SJCRH30 (cell line): ENCODE measurements around the gene MPZ. TPM values are rescaled to one million over a fixed set of nuclear protein-coding genes. Genes with fewer than 3 reads are reported as not detected.
"Not testable (repeated sequence)": the region's sequence is repeated elsewhere in the genome, so short reads cannot be mapped to it uniquely, and the experiment has no call there.

Experiments used
- DNase-seq, 2 experiments: peaks; one replicate each; pipeline ENCODE4 v3.0.0-alpha.2; 2015 to 2020
- H3K27ac ChIP-seq: fragments of 250-450 bp; sonication (Bioruptor Pico); 2 replicates; pipeline ENCODE4 v1.5.1; 2020; ENCODE audit warnings: mild to moderate bottlenecking, moderate library complexity
- H3K27me3 ChIP-seq: fragments of 250-450 bp; sonication (Bioruptor Pico); 2 replicates; pipeline ENCODE4 v1.5.1; 2020; ENCODE audit warnings: mild to moderate bottlenecking, moderate library complexity
- H3K36me3 ChIP-seq: fragments of 250-450 bp; sonication (Bioruptor Pico); 2 replicates; pipeline ENCODE4 v1.5.1; 2020; ENCODE audit warnings: mild to moderate bottlenecking, moderate library complexity
- H3K4me1 ChIP-seq: fragments of 250-450 bp; sonication (Bioruptor Pico); 2 replicates; pipeline ENCODE4 v1.5.1; 2020; ENCODE audit warnings: mild to moderate bottlenecking, moderate library complexity
- H3K4me3 ChIP-seq: fragments of 250-450 bp; sonication (Bioruptor Pico); 2 replicates; pipeline ENCODE4 v1.5.1; 2020; ENCODE audit warnings: mild to moderate bottlenecking, moderate library complexity
- H3K9me3 ChIP-seq: fragments of 250-450 bp; sonication (Bioruptor Pico); replicated peaks from 2 replicates; pipeline ENCODE4 v1.5.1; 2020; ENCODE audit warnings: mild to moderate bottlenecking, moderate library complexity
- total RNA-seq: library from RNA; depleted of rRNA; stranded (reverse); fragments of >200 nt; shearing (Covaris generic); gene quantifications from 2 replicates; pipeline ENCODE4 v1.2.3, GENCODE V29; 2014

Gene MPZ
- total RNA-seq, 1 experiment from 2014 or later, result 0.71 TPM

GRCh38 chr1:161274874-161275273, 34.9 kb downstream of the MPZ start:
- peak in 1 of 2 experiments; percentile 6 for DNase-seq
- Histone ChIP-seq H3K4me1 (no peaks in the 10 kb centered on the region), H3K27me3 (no peaks in the 10 kb centered on the region), H3K9me3 (no peaks in the 10 kb centered on the region), H3K36me3 (no peaks in the 10 kb centered on the region), H3K27ac (no peak overlapping the region), H3K4me3 (no peak overlapping the region)

GRCh38 chr1:161273402-161273801, 36.4 kb downstream of the MPZ start:
- H3K27me3 ChIP-seq, result no peaks in the 10 kb centered on the region
- H3K27ac ChIP-seq, result no peak overlapping the region
- no peak for DNase-seq
- H3K4me1 ChIP-seq, result no peaks in the 10 kb centered on the region
- no peaks in the 10 kb centered on the region for H3K9me3 ChIP-seq
- no peaks in the 10 kb centered on the region for H3K36me3 ChIP-seq
- no peak overlapping the region for H3K4me3 ChIP-seq

GRCh38 chr1:161267321-161267720, 42.4 kb downstream of the MPZ start:
- no peak for DNase-seq
- no peaks in the 10 kb centered on the region for H3K27me3 ChIP-seq
- H3K36me3 ChIP-seq, result no peaks in the 10 kb centered on the region
- no peaks in the 10 kb centered on the region for H3K4me1 ChIP-seq
- no peak overlapping the region for H3K4me3 ChIP-seq
- no peaks in the 10 kb centered on the region for H3K9me3 ChIP-seq
- no peak overlapping the region for H3K27ac ChIP-seq

- Histone ChIP-seq H3K9me3 (no peaks in the 10 kb centered on the region), H3K36me3 (no peaks in the 10 kb centered on the region), H3K27me3 (no peaks in the 10 kb centered on the region), H3K27ac (no peak overlapping the region), H3K4me3 (no peak overlapping the region), H3K4me1 (no peaks in the 10 kb centered on the region)
- no peak for DNase-seq
Measured at GRCh38 chr1:161266836-161267235, 42.9 kb downstream of the MPZ start.

GRCh38 chr1:161266202-161266601, 43.6 kb downstream of the MPZ start:
- Histone ChIP-seq H3K4me3 (no peak overlapping the region), H3K27ac (no peak overlapping the region), H3K4me1 (no peaks in the 10 kb centered on the region), H3K9me3 (no peaks in the 10 kb centered on the region), H3K27me3 (no peaks in the 10 kb centered on the region), H3K36me3 (no peaks in the 10 kb centered on the region)
- no peak for DNase-seq

- H3K4me1 ChIP-seq, result no peaks in the 10 kb centered on the region; the same call in 1 of the 2 replicates
- H3K27ac ChIP-seq, result no peak overlapping the region
- H3K9me3 ChIP-seq, result no peaks in the 10 kb centered on the region
- DNase-seq, result no peak
- no peaks in the 10 kb centered on the region for H3K36me3 ChIP-seq
- H3K4me3 ChIP-seq, result no peak overlapping the region
- H3K27me3 ChIP-seq, result no peaks in the 10 kb centered on the region; the same call in 1 of the 2 replicates
Measured at GRCh38 chr1:161265305-161265704, 44.5 kb downstream of the MPZ start.

GRCh38 chr1:161261261-161262235, 48.2 kb downstream of the MPZ start:
- H3K4me1 ChIP-seq, result no peaks in the 10 kb centered on the region; the same call in 1 of the 2 replicates
- no peaks in the 10 kb centered on the region for H3K36me3 ChIP-seq
- no peak for DNase-seq

GRCh38 chr1:161260376-161261260, 49.1 kb downstream of the MPZ start:
- H3K27me3 ChIP-seq, result no peaks in the 10 kb centered on the region; the same call in 1 of the 2 replicates
- no peaks in the 10 kb centered on the region; the same call in 1 of the 2 replicates for H3K4me1 ChIP-seq
- no peak overlapping the region for H3K4me3 ChIP-seq
- H3K27ac ChIP-seq, result no peak overlapping the region
- 0 out of 2 replicates have a peak, but pooled peaks cover 3% of the 10 kb centered on the region for H3K9me3 ChIP-seq
- H3K36me3 ChIP-seq, result no peaks in the 10 kb centered on the region
- peak; percentile 9 to 37 for DNase-seq

More at GRCh38 chr1:161261261-161262235, 48.2 kb downstream of the MPZ start:
- Histone ChIP-seq H3K27ac (no peak overlapping the region), H3K27me3 (no peaks in the 10 kb centered on the region; the same call in 1 of the 2 replicates), H3K4me3 (no peak overlapping the region), H3K9me3 (0 out of 2 replicates have a peak, but pooled peaks cover 3% of the 10 kb centered on the region)

- H3K9me3 ChIP-seq, result 0 out of 2 replicates have a peak, but pooled peaks cover 3% of the 10 kb centered on the region
- no peak overlapping the region for H3K27ac ChIP-seq
- H3K36me3 ChIP-seq, result no peaks in the 10 kb centered on the region
- no peaks in the 10 kb centered on the region; the same call in 1 of the 2 replicates for H3K4me1 ChIP-seq
- no peak overlapping the region for H3K4me3 ChIP-seq
- no peak for DNase-seq
- no peaks in the 10 kb centered on the region; the same call in 1 of the 2 replicates for H3K27me3 ChIP-seq
Measured at GRCh38 chr1:161259765-161260164, 50.0 kb downstream of the MPZ start.

GRCh38 chr1:161259345-161259702, 50.4 kb downstream of the MPZ start:
- Histone ChIP-seq H3K36me3 (no peaks in the 10 kb centered on the region), H3K27ac (no peak overlapping the region), H3K4me3 (no peak overlapping the region), H3K9me3 (0 out of 2 replicates have a peak, but pooled peaks cover 3% of the 10 kb centered on the region), H3K27me3 (no peaks in the 10 kb centered on the region; the same call in 1 of the 2 replicates), H3K4me1 (no peaks in the 10 kb centered on the region; the same call in 1 of the 2 replicates)
- no peak for DNase-seq

- H3K36me3 ChIP-seq, result no peaks in the 10 kb centered on the region
- no peak for DNase-seq
- no peaks in the 10 kb centered on the region; the same call in 1 of the 2 replicates for H3K4me1 ChIP-seq
- no peak within 1 kb of the TSS for H3K27ac ChIP-seq
- H3K27me3 ChIP-seq, result no peaks in the 10 kb centered on the region; the same call in 1 of the 2 replicates
- H3K9me3 ChIP-seq, result 0 out of 2 replicates have a peak, but pooled peaks cover 3% of the 10 kb centered on the region
- no peak within 1 kb of the TSS for H3K4me3 ChIP-seq
Measured at GRCh38 chr1:161258439-161259344, 51.1 kb downstream of the MPZ start, which contains the start of gene PCP4L1. Gene PCP4L1 (plus strand): TSS chr1:161258745. CDS start chr1:161258975, 230 bp downstream.

- H3K4me1 ChIP-seq, H3K4me3 ChIP-seq, H3K27ac ChIP-seq, DNase-seq, H3K36me3 ChIP-seq, H3K27me3 ChIP-seq, H3K9me3 ChIP-seq: not testable (repeated sequence)
Measured at GRCh38 chr1:161257109-161257508, 52.7 kb downstream of the MPZ start.

GRCh38 chr1:161255955-161256520, 53.7 kb downstream of the MPZ start:
- not testable (repeated sequence) for H3K27me3 ChIP-seq, H3K4me3 ChIP-seq, H3K36me3 ChIP-seq, DNase-seq, H3K4me1 ChIP-seq, H3K27ac ChIP-seq, H3K9me3 ChIP-seq
